Measurements from ENCODE around the gene CAMTA1. TPM values are rescaled to one million over a fixed set of nuclear protein-coding genes. Genes with fewer than 3 reads are reported as not detected.

The CAMTA1 gene
- total RNA-seq, 1 experiment from 2014 or later, result 82.2 TPM

- Histone ChIP-seq H3K36me3 (ENCODE audit: control insufficient read depth, insufficient read depth, low read length) (no peaks in the 10 kb centered on the region), H3K4me1 (ENCODE audit: control insufficient read depth, insufficient read depth, low read length) (no peaks in the 10 kb centered on the region), H3K9me3 (ENCODE audit: control insufficient read depth, insufficient read depth, low read depth, low read length) (no peaks in the 10 kb centered on the region), H3K27me3 (ENCODE audit: control insufficient read depth, insufficient read depth, low read length) (no peaks in the 10 kb centered on the region; the same call in 1 of the 2 replicates), H3K4me3 (ENCODE audit: low read depth in 2 of 2, low read length in 2 of 2) (no peak overlapping the region), H3K27ac (ENCODE audit: low read length) (no peak overlapping the region)
- no peak for TF ChIP-seq POLR2AphosphoS5 (IDR thresholded peaks at IDR 0.05; ENCODE audit: low read depth, low read length)
- no peak for TF ChIP-seq REST (IDR thresholded peaks at IDR 0.05; ENCODE audit: insufficient read depth in 1 of 2, low read depth in 2 of 2, low read length in 1 of 2)
- no TSS peak for BruUV-seq (replicated peaks)
- no peak for ATAC-seq
- ChIA-PET CTCF (no interaction called here), POLR2A (no interaction called here)
- no peak for DNase-seq (ENCODE audit: low read depth, low spot score)
- in situ Hi-C loops (cut with HindIII; ENCODE audit: low pct_unique_long_range_greater_than_20kb, low sequenced_read_pairs), result no loop called here
- intact Hi-C loops (cut with micrococcal nuclease; ENCODE audit: unreplicated experiment), result no loop called here
These were observed 190.2 kb downstream of the CAMTA1 start for GRCh38 chr1:6975331-6976043.

GRCh38 chr1:6976044-6976375 lies 190.8 kb downstream of the CAMTA1 start:
- Histone ChIP-seq H3K4me1 (ENCODE audit: control insufficient read depth, insufficient read depth, low read length) (no peaks in the 10 kb centered on the region), H3K9me3 (ENCODE audit: control insufficient read depth, insufficient read depth, low read depth, low read length) (no peaks in the 10 kb centered on the region), H3K27me3 (ENCODE audit: control insufficient read depth, insufficient read depth, low read length) (no peaks in the 10 kb centered on the region; the same call in 1 of the 2 replicates), H3K4me3 (ENCODE audit: low read depth in 2 of 2, low read length in 2 of 2) (no peak overlapping the region), H3K27ac (ENCODE audit: low read length) (no peak overlapping the region), H3K36me3 (ENCODE audit: control insufficient read depth, insufficient read depth, low read length) (no peaks in the 10 kb centered on the region)
- ATAC-seq, result no peak
- intact Hi-C loops (cut with micrococcal nuclease; ENCODE audit: unreplicated experiment) (no loop called here), in situ Hi-C loops (cut with HindIII; ENCODE audit: low pct_unique_long_range_greater_than_20kb, low sequenced_read_pairs) (no loop called here)
- TF ChIP-seq POLR2AphosphoS5 (IDR thresholded peaks at IDR 0.05; ENCODE audit: low read depth, low read length), result no peak
- no peak for TF ChIP-seq REST (IDR thresholded peaks at IDR 0.05; ENCODE audit: insufficient read depth in 1 of 2, low read depth in 2 of 2, low read length in 1 of 2)
- no peak for TF ChIP-seq SIN3A (IDR thresholded peaks at IDR 0.05; ENCODE audit: borderline replicate concordance, insufficient read depth, low read depth, low read length)
- no peak for TF ChIP-seq CTCF (IDR thresholded peaks at IDR 0.05)
- TF ChIP-seq TCF7L2 (IDR thresholded peaks at IDR 0.05; ENCODE audit: low read depth, low read length), result no peak
- POLR2A ChIA-PET, result no interaction called here
- BruUV-seq (replicated peaks), result no TSS peak
- CTCF ChIA-PET, result no interaction called here
- DNase-seq (ENCODE audit: low read depth, low spot score), result no peak
